Vagina (tissue), 2 donors: ENCODE data around the gene CDC27.

Experiments
- CTCF ChIP-seq, 3 experiments: fragments of 450-650 bp in 2 of 3; fragments of 200-600 bp in 1 of 3; sonication (generic) in 1 of 3; IDR thresholded peaks; one replicate each; pipeline ENCODE4 v1.5.1; 2017 to 2019; ENCODE audit warnings: antibody characterized with exemption in 3 of 3, mild to moderate bottlenecking in 2 of 3, moderate library complexity in 2 of 3
- POLR2A ChIP-seq, 2 donors: fragments of 450-650 bp; IDR thresholded peaks; one replicate each; pipeline ENCODE4 v1.6.1; 2017; ENCODE audit warnings: antibody characterized with exemption in 2 of 2, mild to moderate bottlenecking in 2 of 2, moderate library complexity in 2 of 2

- TF ChIP-seq POLR2A (IDR thresholded peaks at IDR 0.05) (no peak), CTCF (IDR thresholded peaks at IDR 0.05) (no peak)
These were observed 29.8 kb downstream of the CDC27 start for GRCh38 chr17:47159315-47159714.
